Keratinocyte (primary cell): ENCODE measurements around the gene GLTP.

Source experiments
- EZH2 ChIP-seq: IDR thresholded peaks from one replicate; pipeline ENCODE4 v1.6.1; 2012; ENCODE audit warnings: inconsistent platforms, mild to moderate bottlenecking, low read length, moderate library complexity
- TF ChIP-seq, protein P1 (sequence below), 3 experiments: IDR thresholded peaks in 1 of 3; conservative IDR thresholded peaks in 1 of 3; optimal IDR thresholded peaks in 1 of 3; 2 replicates in 2 of 3; 3 replicates in 1 of 3; pipeline versions ENCODE3 to v1.5.1; 2011; ENCODE audit warnings: low read length in 3 of 3, mild to moderate bottlenecking in 3 of 3, moderate library complexity in 2 of 3, control low read depth in 1 of 3, inconsistent platforms in 1 of 3; ENCODE audit not compliant: insufficient read depth in 2 of 3; ENCODE audit errors: extremely low read depth in 1 of 3

DNA sequence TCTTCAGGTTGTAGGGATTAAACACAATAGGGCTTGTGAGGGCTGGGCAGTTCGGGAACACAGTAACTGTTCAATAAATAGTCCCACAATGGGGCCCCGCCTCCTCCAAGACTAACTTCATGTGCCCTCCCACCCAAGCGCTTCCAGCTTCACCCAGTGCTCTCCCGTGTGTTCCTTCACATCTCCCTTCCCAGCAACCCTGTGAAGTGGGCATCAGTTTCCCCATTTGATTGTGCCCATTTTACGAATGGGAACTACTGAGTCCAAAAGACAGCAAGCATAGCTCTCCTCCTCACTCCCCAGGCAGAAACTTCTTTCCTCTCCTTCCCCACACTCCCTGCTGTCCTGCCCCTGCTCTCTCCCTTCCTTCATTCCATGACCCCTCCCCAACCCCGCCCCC, 40.9 kb downstream of the GLTP start:
- TF ChIP-seq, protein P1, sequence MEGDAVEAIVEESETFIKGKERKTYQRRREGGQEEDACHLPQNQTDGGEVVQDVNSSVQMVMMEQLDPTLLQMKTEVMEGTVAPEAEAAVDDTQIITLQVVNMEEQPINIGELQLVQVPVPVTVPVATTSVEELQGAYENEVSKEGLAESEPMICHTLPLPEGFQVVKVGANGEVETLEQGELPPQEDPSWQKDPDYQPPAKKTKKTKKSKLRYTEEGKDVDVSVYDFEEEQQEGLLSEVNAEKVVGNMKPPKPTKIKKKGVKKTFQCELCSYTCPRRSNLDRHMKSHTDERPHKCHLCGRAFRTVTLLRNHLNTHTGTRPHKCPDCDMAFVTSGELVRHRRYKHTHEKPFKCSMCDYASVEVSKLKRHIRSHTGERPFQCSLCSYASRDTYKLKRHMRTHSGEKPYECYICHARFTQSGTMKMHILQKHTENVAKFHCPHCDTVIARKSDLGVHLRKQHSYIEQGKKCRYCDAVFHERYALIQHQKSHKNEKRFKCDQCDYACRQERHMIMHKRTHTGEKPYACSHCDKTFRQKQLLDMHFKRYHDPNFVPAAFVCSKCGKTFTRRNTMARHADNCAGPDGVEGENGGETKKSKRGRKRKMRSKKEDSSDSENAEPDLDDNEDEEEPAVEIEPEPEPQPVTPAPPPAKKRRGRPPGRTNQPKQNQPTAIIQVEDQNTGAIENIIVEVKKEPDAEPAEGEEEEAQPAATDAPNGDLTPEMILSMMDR (optimal IDR thresholded peaks at IDR 0.05 in 1 of 3, IDR thresholded peaks at IDR 0.05 in 1 of 3, conservative IDR thresholded peaks at IDR 0.05 in 1 of 3; ENCODE audit: extremely low read depth in 1 of 3, insufficient read depth in 2 of 3, low read length in 3 of 3) = no peak
- TF ChIP-seq EZH2 = no peak
